OCI-LY3 (cell line): ENCODE measurements around the gene TP63.
"Not testable (repeated sequence)": the region's sequence is repeated elsewhere in the genome, so short reads cannot be mapped to it uniquely, and the experiment has no call there.

Source experiments
- CTCF ChIP-seq: fragments of 200-600, 300-600 bp; sonication (generic); IDR thresholded peaks from 2 replicates; pipeline ENCODE4 v1.5.1; 2014; ENCODE audit warnings: antibody characterized with exemption, low read length, low read depth
- EZH2phosphoT487 ChIP-seq: fragments of 200-600 bp; shearing (Covaris generic); IDR thresholded peaks from 2 replicates; pipeline ENCODE4 v1.6.1; 2018; ENCODE audit warnings: antibody characterized with exemption, mixed run types, low read depth

GRCh38 chr3:189596078-189596979 lies 34.9 kb upstream of the TP63 start:
- not testable (repeated sequence) for TF ChIP-seq EZH2phosphoT487, CTCF
